Ascending aorta (tissue), 2 donors: ENCODE results near the gene PAPLN. TPM values are rescaled to one million over a fixed set of nuclear protein-coding genes. Genes with fewer than 3 reads are reported as not detected.

Experiments
- DNase-seq, 2 donors: peaks; one replicate each; pipeline ENCODE4 v3.0.0-alpha.2; 2019; ENCODE audit warnings: low spot score in 2 of 2
- H3K27ac ChIP-seq, 2 donors: fragments of 200-600 bp; sonication (generic); one replicate each; pipeline ENCODE4 v1.5.1; 2016 to 2017; ENCODE audit warnings: mild to moderate bottlenecking in 1 of 2
- H3K27me3 ChIP-seq: fragments of 200-600 bp; sonication (generic); one replicate; pipeline ENCODE4 v1.5.1; 2017
- H3K36me3 ChIP-seq, 2 donors: fragments of 200-600 bp; sonication (generic); one replicate each; pipeline ENCODE4 v1.5.1; 2016
- H3K4me1 ChIP-seq, 2 donors: fragments of 200-600 bp; sonication (generic); one replicate each; pipeline ENCODE4 v1.5.1; 2016 to 2017; ENCODE audit warnings: mild to moderate bottlenecking in 1 of 2
- H3K4me3 ChIP-seq, 2 donors: fragments of 200-600 bp; sonication (generic); one replicate each; pipeline ENCODE4 v1.5.1; 2016 to 2017; ENCODE audit warnings: mild to moderate bottlenecking in 1 of 2
- H3K9me3 ChIP-seq, 2 donors: fragments of 200-600 bp; sonication (generic); one replicate each; pipeline ENCODE4 v1.5.1; 2016
- CTCF ChIP-seq, 3 experiments: fragments of 200-600 bp in 2 of 3; fragments of 450-650 bp in 1 of 3; sonication (generic) in 2 of 3; IDR thresholded peaks; one replicate each; pipeline ENCODE4 v1.5.1; 2016 to 2019; ENCODE audit warnings: antibody characterized with exemption in 3 of 3, mild to moderate bottlenecking in 1 of 3, moderate library complexity in 1 of 3
- intact Hi-C: fragments of 100-400 bp; cut with DNase I; formaldehyde crosslinking; loops from one replicate; pipeline ENCODE4 v1.15.1; 2023
- total RNA-seq: library from RNA; depleted of rRNA; stranded (reverse); fragments of >200 nt; gene quantifications from one replicate; pipeline ENCODE4 v1.1.0, GENCODE V29; 2016

The PAPLN gene
- total RNA-seq, 1 donor from 2014 or later = 4.9 TPM

DNA sequence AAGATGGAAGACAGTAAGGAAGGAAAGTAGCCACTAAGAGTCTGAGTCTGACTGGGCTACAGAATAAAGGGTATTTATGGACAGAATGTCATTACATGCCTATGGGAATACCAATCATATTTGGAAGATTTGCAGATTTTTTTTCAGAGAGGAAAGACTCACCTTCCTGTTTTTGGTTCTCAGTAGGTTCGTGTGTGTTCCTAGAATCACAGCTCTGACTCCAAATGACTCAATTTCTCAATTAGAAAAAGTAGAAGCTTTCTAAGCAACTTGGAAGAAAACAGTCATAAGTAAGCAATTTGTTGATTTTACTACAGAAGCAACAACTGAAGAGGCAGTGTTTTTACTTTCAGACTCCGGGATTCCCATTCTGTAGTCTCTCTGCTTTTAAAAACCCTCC is 15.4 kb upstream of the PAPLN start:
- H3K4me3 ChIP-seq = no peak overlapping the region
- no peak for TF ChIP-seq CTCF (IDR thresholded peaks at IDR 0.05)
- peaks cover 24 to 49% of the 10 kb centered on the region in 2 donors for H3K36me3 ChIP-seq
- intact Hi-C loops = no loop called here
- DNase-seq = no peak
- H3K27ac ChIP-seq = no peak overlapping the region
- no peaks in the 10 kb centered on the region for H3K9me3 ChIP-seq
- no peaks in the 10 kb centered on the region for H3K4me1 ChIP-seq
- H3K27me3 ChIP-seq = no peaks in the 10 kb centered on the region

GRCh38 chr14:73223049-73223448 is 14.3 kb upstream of the PAPLN start:
- intact Hi-C loops = no loop called here
- Histone ChIP-seq H3K4me1 (no peaks in the 10 kb centered on the region), H3K36me3 (peaks cover 16 to 38% of the 10 kb centered on the region in 2 donors), H3K27me3 (no peaks in the 10 kb centered on the region), H3K9me3 (no peaks in the 10 kb centered on the region), H3K4me3 (no peak overlapping the region), H3K27ac (no peak overlapping the region)
- no peak for DNase-seq
- TF ChIP-seq CTCF (IDR thresholded peaks at IDR 0.05) = no peak

DNA sequence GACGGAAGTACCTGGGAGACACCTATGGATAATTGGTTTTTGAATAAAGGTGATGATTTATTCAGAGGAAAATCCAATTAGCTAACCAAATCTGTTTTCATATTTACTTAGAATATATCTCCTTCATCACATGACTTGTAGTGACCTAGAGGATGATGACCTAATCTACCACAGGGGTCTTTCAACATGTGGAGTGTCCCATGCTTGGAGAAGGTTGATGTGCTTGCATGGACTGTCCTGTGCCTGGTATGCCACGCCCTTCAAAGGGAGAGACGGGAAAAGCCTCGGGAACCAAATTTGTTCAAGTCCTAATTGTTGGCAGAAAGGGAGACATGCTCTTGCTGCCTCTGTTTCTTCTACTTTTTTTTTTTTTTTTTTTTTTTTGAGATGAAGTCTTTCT is 11.8 kb upstream of the PAPLN start:
- no peak overlapping the region for H3K27ac ChIP-seq
- peaks cover 0 to 6% of the 10 kb centered on the region in 2 donors for H3K4me1 ChIP-seq
- H3K36me3 ChIP-seq = peaks cover 2 to 14% of the 10 kb centered on the region in 2 donors
- DNase-seq = no peak
- H3K4me3 ChIP-seq = no peak overlapping the region
- TF ChIP-seq CTCF (IDR thresholded peaks at IDR 0.05) = no peak
- no peaks in the 10 kb centered on the region for H3K27me3 ChIP-seq
- H3K9me3 ChIP-seq = no peaks in the 10 kb centered on the region
- intact Hi-C loops = no loop called here

DNA sequence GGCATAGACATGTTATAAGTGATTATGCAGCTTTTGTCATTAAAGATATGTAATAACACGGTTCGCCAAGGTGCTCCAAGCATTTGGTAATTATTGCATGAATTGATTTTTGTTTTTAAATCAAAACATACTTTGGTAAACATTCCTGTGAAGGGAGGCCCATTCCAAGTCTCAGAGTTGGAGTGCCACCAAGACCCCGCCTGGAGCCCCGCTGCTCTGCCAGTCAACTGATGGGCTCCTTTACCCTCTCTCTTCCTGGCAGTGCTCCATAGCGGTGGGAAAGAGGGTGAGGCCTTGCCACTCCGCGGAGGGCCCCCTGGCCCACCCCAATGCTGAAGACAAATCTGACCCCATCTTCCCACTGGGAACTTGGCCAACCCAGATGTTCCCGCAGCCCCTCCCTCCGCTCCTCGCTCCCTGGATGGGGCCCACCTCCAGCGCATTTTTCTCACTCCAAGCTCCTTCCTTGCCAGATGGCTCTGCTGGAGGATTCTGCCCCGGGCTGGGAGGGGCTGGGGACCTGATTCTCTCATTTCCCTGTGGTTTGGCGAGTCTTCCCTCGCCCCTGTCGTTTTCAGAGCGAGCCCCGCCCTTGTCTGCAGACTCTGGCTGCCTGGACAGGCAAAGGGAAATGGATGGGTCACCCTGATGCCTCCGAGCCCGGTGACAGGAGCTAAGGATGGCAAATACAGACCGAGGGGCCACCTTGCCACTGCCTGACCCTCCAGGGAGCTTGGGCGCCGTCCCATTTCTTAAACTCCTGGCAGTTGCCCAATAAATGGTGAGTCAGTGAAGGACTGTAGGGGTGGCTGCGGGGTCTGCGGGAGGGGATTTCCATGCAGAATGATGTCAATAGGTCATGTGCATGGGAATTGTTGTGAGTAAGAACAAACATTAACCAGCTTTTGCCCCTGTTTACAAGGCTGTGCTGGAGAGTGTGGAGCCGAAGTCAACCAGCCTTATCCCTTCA is 9.2 kb upstream of the PAPLN start:
- Histone ChIP-seq H3K4me3 (peak overlapping the region in 1 of 2 donors; percentile 12), H3K27ac (peak overlapping the region; percentile 8 to 45), H3K27me3 (no peaks in the 10 kb centered on the region), H3K9me3 (no peaks in the 10 kb centered on the region), H3K36me3 (peaks cover 0 to 2% of the 10 kb centered on the region in 2 donors), H3K4me1 (peaks cover 0 to 6% of the 10 kb centered on the region in 2 donors)
- intact Hi-C loops = no loop called here
- no peak for DNase-seq
- TF ChIP-seq CTCF (IDR thresholded peaks at IDR 0.05) = no peak

- H3K27me3 ChIP-seq = no peaks in the 10 kb centered on the region
- intact Hi-C loops = no loop called here
- no peak for TF ChIP-seq CTCF (IDR thresholded peaks at IDR 0.05)
- H3K36me3 ChIP-seq = no peaks in the 10 kb centered on the region
- H3K27ac ChIP-seq = no peak overlapping the region
- peaks cover 0 to 6% of the 10 kb centered on the region in 2 donors for H3K4me1 ChIP-seq
- H3K9me3 ChIP-seq = no peaks in the 10 kb centered on the region
- no peak overlapping the region for H3K4me3 ChIP-seq
- DNase-seq = no peak
These were observed 7.3 kb upstream of the PAPLN start for GRCh38 chr14:73230051-73230450.
